SK-N-SH (cell line): Measurements from ENCODE around the gene CYP27C1. TPM values are rescaled to one million over a fixed set of nuclear protein-coding genes. Genes with fewer than 3 reads are reported as not detected.

Source experiments
- CTCF ChIA-PET: fragments of 300-600, 350-600 bp; formaldehyde crosslinking; extraction: SDS; loops from one replicate; lab custom pipeline; 2021; lab: Yijun Ruan, JAX
- POLR2A ChIA-PET: fragments of 350-600 bp; sonication (Branson Sonifier 250); formaldehyde crosslinking; extraction: SDS; loops from one replicate; lab custom pipeline; 2020; ENCODE audit warnings: antibody characterized with exemption, inconsistent platforms; lab: Yijun Ruan, JAX
- DNase-seq: peaks from one replicate; pipeline ENCODE4 v3.0.0; 2012
- H2AFZ ChIP-seq: fragments of 200-600 bp; sonication (generic); 2 replicates; pipeline ENCODE4 v1.8.1; 2016; ENCODE audit warnings: antibody characterized with exemption, mild to moderate bottlenecking, low read depth
- H3F3A ChIP-seq: fragments of 200-600 bp; sonication (generic); replicated peaks from 2 replicates; pipeline ENCODE3; 2016; ENCODE audit warnings: antibody characterized with exemption, mild to moderate bottlenecking; ENCODE audit not compliant: insufficient read depth
- H3K27ac ChIP-seq, 2 experiments: fragments of 200-500 bp in 1 of 2; fragments of 200-600 bp in 1 of 2; sonication (Bioruptor generic) in 1 of 2; sonication (generic), shearing (Covaris generic) in 1 of 2; 2 replicates each; pipeline versions ENCODE4 v1.5.1 to v1.6.1; 2014 to 2016; ENCODE audit warnings: low read depth in 2 of 2, inconsistent platforms in 1 of 2, low read length in 1 of 2, mild to moderate bottlenecking in 1 of 2, mixed read lengths in 1 of 2
- H3K27me3 ChIP-seq: fragments of 200-600 bp; sonication (generic), shearing (Covaris generic); 2 replicates; pipeline ENCODE4 v1.6.1; 2016; ENCODE audit warnings: mixed run types; ENCODE audit not compliant: insufficient read depth
- H3K36me3 ChIP-seq, 2 experiments: fragments of 200-500 bp in 1 of 2; fragments of 200-600 bp in 1 of 2; sonication (Bioruptor generic) in 1 of 2; sonication (generic) in 1 of 2; replicated peaks in 1 of 2; 2 replicates each; pipeline versions ENCODE3 to v1.5.1; 2014 to 2016; ENCODE audit warnings: low read length in 1 of 2, mild to moderate bottlenecking in 1 of 2; ENCODE audit not compliant: insufficient read depth in 2 of 2, control insufficient read depth in 1 of 2
- H3K4me1 ChIP-seq, 2 experiments: fragments of 200-500 bp in 1 of 2; fragments of 200-600 bp in 1 of 2; sonication (Bioruptor generic) in 1 of 2; sonication (generic), shearing (Covaris generic) in 1 of 2; 2 replicates each; pipeline versions ENCODE4 v1.5.1 to v1.6.1; 2014 to 2016; ENCODE audit warnings: low read depth in 1 of 2, low read length in 1 of 2, mixed run types in 1 of 2; ENCODE audit not compliant: insufficient read depth in 2 of 2, control insufficient read depth in 1 of 2
- H3K4me2 ChIP-seq: fragments of 200-600 bp; sonication (generic), shearing (Covaris generic); 2 replicates; pipeline ENCODE4 v1.6.1; 2017; ENCODE audit warnings: mixed run types
- H3K4me3 ChIP-seq, 2 experiments: fragments of 200-500 bp in 1 of 2; fragments of 200-600 bp in 1 of 2; sonication (Bioruptor generic) in 1 of 2; sonication (generic), shearing (Covaris generic) in 1 of 2; 2 replicates each; pipeline versions ENCODE4 v1.5.1 to v1.8.1; 2014 to 2016; ENCODE audit warnings: low read depth in 2 of 2, inconsistent platforms in 1 of 2, low read length in 1 of 2, mild to moderate bottlenecking in 1 of 2, mixed read lengths in 1 of 2, moderate library complexity in 1 of 2
- H3K79me2 ChIP-seq: fragments of 200-600 bp; sonication (generic); 2 replicates; pipeline ENCODE4 v1.8.1; 2017; ENCODE audit warnings: mild to moderate bottlenecking; ENCODE audit not compliant: insufficient read depth
- H3K9ac ChIP-seq: fragments of 200-600 bp; sonication (generic); 2 replicates; pipeline ENCODE4 v1.6.1; 2017; ENCODE audit warnings: mixed run types
- H3K9me2 ChIP-seq: fragments of 200-600 bp; sonication (generic); 2 replicates; pipeline ENCODE4 v1.6.1; 2017; ENCODE audit warnings: mixed run types
- H3K9me3 ChIP-seq: fragments of 200-600 bp; sonication (generic); 2 replicates; pipeline ENCODE4 v1.6.1; 2017; ENCODE audit warnings: mixed run types, mild to moderate bottlenecking, moderate library complexity
- H4K20me1 ChIP-seq: fragments of 200-600 bp; sonication (generic); 2 replicates; pipeline ENCODE4 v1.6.1; 2017; ENCODE audit warnings: mild to moderate bottlenecking, mixed run types; ENCODE audit not compliant: insufficient read depth
- CHD2 ChIP-seq: fragments of 150-350 bp; IDR thresholded peaks from 2 replicates; pipeline ENCODE4 v1.6.1; 2018; ENCODE audit warnings: low read length; ENCODE audit not compliant: partially characterized antibody
- EP300 ChIP-seq, 2 experiments: IDR thresholded peaks; 2 replicates each; pipeline versions ENCODE4 v1.4.0 to v1.6.1; 2012; ENCODE audit warnings: borderline replicate concordance in 1 of 2, low read depth in 1 of 2, low read length in 1 of 2
- EZH2phosphoT487 ChIP-seq: fragments of 200-600 bp; sonication (generic); IDR thresholded peaks from 2 replicates; pipeline ENCODE4 v1.6.1; 2017; ENCODE audit warnings: low read depth, mixed run types, mild to moderate bottlenecking, antibody characterized with exemption, moderate library complexity, borderline replicate concordance
- FOSL2 ChIP-seq: IDR thresholded peaks from 2 replicates; pipeline ENCODE4 v1.4.0; 2012; ENCODE audit warnings: low read depth, mild to moderate bottlenecking, moderate library complexity, borderline replicate concordance
- FOXJ3 ChIP-seq: sonication (generic); formaldehyde crosslinking; IDR thresholded peaks from 2 replicates; pipeline ENCODE4 v1.5.1; 2020; ENCODE audit warnings: mild to moderate bottlenecking, missing genetic modification reagents
- GATA2 ChIP-seq: sonication (generic); formaldehyde crosslinking; IDR thresholded peaks from 2 replicates; pipeline ENCODE4 v1.5.0; 2020; ENCODE audit warnings: mild to moderate bottlenecking, missing genetic modification reagents
- MEF2A ChIP-seq: IDR thresholded peaks from 2 replicates; pipeline ENCODE4 v1.4.0; 2012; ENCODE audit warnings: low read depth, borderline replicate concordance
- NFIC ChIP-seq: IDR thresholded peaks from 2 replicates; pipeline ENCODE4 v1.4.0; 2012; ENCODE audit warnings: borderline replicate concordance
- NRF1 ChIP-seq: IDR thresholded peaks from 2 replicates; pipeline ENCODE4 v1.6.1; 2012; ENCODE audit warnings: low read depth, mild to moderate bottlenecking, low read length
- POLR2AphosphoS5 ChIP-seq: IDR thresholded peaks from 2 replicates; pipeline ENCODE4 v1.6.1; 2012; ENCODE audit warnings: low read depth, low read length
- RXRA ChIP-seq: IDR thresholded peaks from 2 replicates; pipeline ENCODE4 v1.4.0; 2012; ENCODE audit warnings: low read depth, mild to moderate bottlenecking, borderline replicate concordance
- SIN3A ChIP-seq: IDR thresholded peaks from 2 replicates; pipeline ENCODE4 v1.6.1; 2012; ENCODE audit warnings: low read depth, mild to moderate bottlenecking, low read length, moderate library complexity, borderline replicate concordance
- TAF1 ChIP-seq: IDR thresholded peaks from 2 replicates; pipeline ENCODE4 v1.6.1; 2012; ENCODE audit warnings: low read depth, mild to moderate bottlenecking, low read length, moderate library complexity, borderline replicate concordance
- TCF12 ChIP-seq: IDR thresholded peaks from 2 replicates; pipeline ENCODE4 v1.4.0; 2012
- TEAD4 ChIP-seq: IDR thresholded peaks from 2 replicates; pipeline ENCODE4 v1.4.0; 2012; ENCODE audit warnings: mild to moderate bottlenecking, borderline replicate concordance; ENCODE audit not compliant: insufficient read depth
- YY1 ChIP-seq: IDR thresholded peaks from 2 replicates; pipeline ENCODE4 v1.4.0; 2012; ENCODE audit warnings: low read depth, mild to moderate bottlenecking
- WGBS: methylation state at CpG from one replicate; pipeline ENCODE4 v1.1.6; 2017; ENCODE audit warnings: low lambda C conversion rate; 5-methylcytosine and 5-hydroxymethylcytosine counted together
- polyA plus RNA-seq, 3 experiments: library from polyadenylated mRNA; depleted of rRNA; stranded (reverse); fragments of >200 nt; gene quantifications; 2 replicates each; pipeline ENCODE4 v1.2.3, GENCODE V29; 2012
- TF ChIP-seq, protein P1 (sequence below): IDR thresholded peaks from 2 replicates; pipeline ENCODE4 v1.4.0; 2012; ENCODE audit warnings: low read depth, borderline replicate concordance
- TF ChIP-seq, protein P2 (sequence below): IDR thresholded peaks from 2 replicates; pipeline ENCODE4; 2012
- TF ChIP-seq, protein P3 (sequence below): fragments of 200-600 bp; sonication (generic); IDR thresholded peaks from 2 replicates; pipeline ENCODE4 v1.6.1; 2017; ENCODE audit warnings: antibody characterized with exemption, mild to moderate bottlenecking, moderate library complexity
- TF ChIP-seq, protein P4 (sequence below): fragments of 150-350 bp; IDR thresholded peaks from 2 replicates; pipeline ENCODE4 v1.6.1; 2016; ENCODE audit warnings: mild to moderate bottlenecking, low read depth, low read length

Gene CYP27C1
- polyA plus RNA-seq, 1 of the 3 experiments (the other 2 are of a cell fraction): not detected

DNA sequence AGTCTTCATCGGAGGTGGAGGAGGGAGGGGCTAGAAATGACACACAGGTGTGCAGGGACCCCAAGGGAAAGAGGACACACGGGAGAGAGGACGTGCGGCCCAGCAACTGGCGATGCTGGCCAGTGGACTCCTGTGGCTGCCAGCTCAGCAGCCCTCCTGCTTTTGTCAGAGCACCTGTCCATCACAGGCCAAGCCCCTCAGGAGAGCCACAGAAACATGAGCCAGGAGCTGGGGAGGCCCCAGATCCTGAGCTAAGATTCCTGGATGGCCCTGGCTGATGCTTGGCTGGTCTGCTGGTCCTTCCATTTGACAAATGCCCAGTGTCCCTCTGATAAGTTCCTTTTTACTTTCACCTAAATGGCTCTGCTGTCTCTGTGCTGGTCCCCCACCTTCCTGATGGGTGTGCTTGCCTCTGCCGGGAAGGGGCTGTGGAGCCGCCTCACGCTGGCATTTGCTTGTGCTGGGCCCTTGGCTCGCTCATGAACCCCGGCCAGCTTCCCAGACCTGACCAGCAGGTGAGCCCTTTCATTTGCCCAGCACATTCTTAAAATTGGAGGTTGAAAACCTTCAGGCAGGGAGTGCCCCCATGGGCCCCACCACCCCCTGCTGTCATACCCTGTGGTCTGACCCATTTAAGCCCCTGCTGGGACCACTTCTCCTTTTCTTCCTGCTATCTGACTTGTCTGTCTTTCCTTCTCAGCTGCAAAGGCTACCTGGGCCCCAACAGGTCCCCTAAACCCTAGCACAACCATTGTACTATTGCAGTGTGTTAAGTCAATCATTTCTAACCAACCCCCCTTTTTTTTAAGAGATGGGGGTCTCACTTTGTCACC lies 37.3 kb downstream of the CYP27C1 start:
- no peak overlapping the region for H3K9ac ChIP-seq
- no peaks in the 10 kb centered on the region for H3F3A ChIP-seq
- no peaks in the 10 kb centered on the region for H3K4me1 ChIP-seq
- no peaks in the 10 kb centered on the region for H3K9me3 ChIP-seq
- 65% methylated on average over 9 of the region's 10 CpGs for WGBS
- ChIA-PET CTCF (interaction anchor here (0.8 to 2.3 kb wide), 4 partner anchors 9 to 142 kb away, joined by 3 to 9 read pairs (median 6); no protein-coding TSS in a partner anchor), POLR2A (no interaction called here)
- H3K36me3 ChIP-seq: no peaks in the 10 kb centered on the region
- H3K4me2 ChIP-seq: no peak overlapping the region
- H2AFZ ChIP-seq: no peak overlapping the region
- no peak overlapping the region for H3K27ac ChIP-seq
- no peaks in the 10 kb centered on the region for H3K9me2 ChIP-seq
- no peaks in the 10 kb centered on the region for H3K27me3 ChIP-seq
- H3K4me3 ChIP-seq: no peak overlapping the region
- no peaks in the 10 kb centered on the region for H4K20me1 ChIP-seq
- no peak for TF ChIP-seq GATA2 (CRISPR knock-in tag)
- TF ChIP-seq YY1: no peak
- TF ChIP-seq MEF2A: no peak
- TF ChIP-seq, protein P1, sequence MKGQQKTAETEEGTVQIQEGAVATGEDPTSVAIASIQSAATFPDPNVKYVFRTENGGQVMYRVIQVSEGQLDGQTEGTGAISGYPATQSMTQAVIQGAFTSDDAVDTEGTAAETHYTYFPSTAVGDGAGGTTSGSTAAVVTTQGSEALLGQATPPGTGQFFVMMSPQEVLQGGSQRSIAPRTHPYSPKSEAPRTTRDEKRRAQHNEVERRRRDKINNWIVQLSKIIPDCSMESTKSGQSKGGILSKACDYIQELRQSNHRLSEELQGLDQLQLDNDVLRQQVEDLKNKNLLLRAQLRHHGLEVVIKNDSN: no peak
- no peak for TF ChIP-seq RXRA
- TF ChIP-seq NFIC: no peak
- no peak for TF ChIP-seq TAF1
- TF ChIP-seq FOSL2: no peak
- TF ChIP-seq POLR2AphosphoS5: no peak
- no peak for TF ChIP-seq TEAD4
- TF ChIP-seq, protein P2, sequence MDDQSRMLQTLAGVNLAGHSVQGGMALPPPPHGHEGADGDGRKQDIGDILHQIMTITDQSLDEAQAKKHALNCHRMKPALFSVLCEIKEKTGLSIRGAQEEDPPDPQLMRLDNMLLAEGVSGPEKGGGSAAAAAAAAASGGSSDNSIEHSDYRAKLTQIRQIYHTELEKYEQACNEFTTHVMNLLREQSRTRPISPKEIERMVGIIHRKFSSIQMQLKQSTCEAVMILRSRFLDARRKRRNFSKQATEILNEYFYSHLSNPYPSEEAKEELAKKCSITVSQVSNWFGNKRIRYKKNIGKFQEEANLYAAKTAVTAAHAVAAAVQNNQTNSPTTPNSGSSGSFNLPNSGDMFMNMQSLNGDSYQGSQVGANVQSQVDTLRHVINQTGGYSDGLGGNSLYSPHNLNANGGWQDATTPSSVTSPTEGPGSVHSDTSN: no peak
- no peak for TF ChIP-seq CHD2
- no peak for TF ChIP-seq NRF1
- TF ChIP-seq, protein P3, sequence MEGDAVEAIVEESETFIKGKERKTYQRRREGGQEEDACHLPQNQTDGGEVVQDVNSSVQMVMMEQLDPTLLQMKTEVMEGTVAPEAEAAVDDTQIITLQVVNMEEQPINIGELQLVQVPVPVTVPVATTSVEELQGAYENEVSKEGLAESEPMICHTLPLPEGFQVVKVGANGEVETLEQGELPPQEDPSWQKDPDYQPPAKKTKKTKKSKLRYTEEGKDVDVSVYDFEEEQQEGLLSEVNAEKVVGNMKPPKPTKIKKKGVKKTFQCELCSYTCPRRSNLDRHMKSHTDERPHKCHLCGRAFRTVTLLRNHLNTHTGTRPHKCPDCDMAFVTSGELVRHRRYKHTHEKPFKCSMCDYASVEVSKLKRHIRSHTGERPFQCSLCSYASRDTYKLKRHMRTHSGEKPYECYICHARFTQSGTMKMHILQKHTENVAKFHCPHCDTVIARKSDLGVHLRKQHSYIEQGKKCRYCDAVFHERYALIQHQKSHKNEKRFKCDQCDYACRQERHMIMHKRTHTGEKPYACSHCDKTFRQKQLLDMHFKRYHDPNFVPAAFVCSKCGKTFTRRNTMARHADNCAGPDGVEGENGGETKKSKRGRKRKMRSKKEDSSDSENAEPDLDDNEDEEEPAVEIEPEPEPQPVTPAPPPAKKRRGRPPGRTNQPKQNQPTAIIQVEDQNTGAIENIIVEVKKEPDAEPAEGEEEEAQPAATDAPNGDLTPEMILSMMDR: no peak
- TF ChIP-seq, protein P4, sequence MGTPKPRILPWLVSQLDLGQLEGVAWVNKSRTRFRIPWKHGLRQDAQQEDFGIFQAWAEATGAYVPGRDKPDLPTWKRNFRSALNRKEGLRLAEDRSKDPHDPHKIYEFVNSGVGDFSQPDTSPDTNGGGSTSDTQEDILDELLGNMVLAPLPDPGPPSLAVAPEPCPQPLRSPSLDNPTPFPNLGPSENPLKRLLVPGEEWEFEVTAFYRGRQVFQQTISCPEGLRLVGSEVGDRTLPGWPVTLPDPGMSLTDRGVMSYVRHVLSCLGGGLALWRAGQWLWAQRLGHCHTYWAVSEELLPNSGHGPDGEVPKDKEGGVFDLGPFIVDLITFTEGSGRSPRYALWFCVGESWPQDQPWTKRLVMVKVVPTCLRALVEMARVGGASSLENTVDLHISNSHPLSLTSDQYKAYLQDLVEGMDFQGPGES: no peak
- no peak for TF ChIP-seq EP300 (IDR thresholded peaks at IDR 0.05; ENCODE audit: borderline replicate concordance in 1 of 2, low read depth in 1 of 2, low read length in 1 of 2)
- no peak for TF ChIP-seq SIN3A
- no peak for TF ChIP-seq FOXJ3 (CRISPR knock-in tag)
- TF ChIP-seq TCF12: no peak
- TF ChIP-seq EZH2phosphoT487: no peak
- no peak for DNase-seq
- no peaks in the 10 kb centered on the region for H3K79me2 ChIP-seq
